HG03108 (cell line): ENCODE results near the gene DUSP8.
"Not testable (repeated sequence)": the region's sequence is repeated elsewhere in the genome, so short reads cannot be mapped to it uniquely, and the experiment has no call there.

ENCODE experiments used
- ATAC-seq: cut with Tn5 transposase; IDR thresholded peaks from one replicate; pipeline ENCODE4 v1.9.1; 2021; ENCODE audit warnings: moderate library complexity; ENCODE audit not compliant: unreplicated experiment

Gene DUSP8, protein sequence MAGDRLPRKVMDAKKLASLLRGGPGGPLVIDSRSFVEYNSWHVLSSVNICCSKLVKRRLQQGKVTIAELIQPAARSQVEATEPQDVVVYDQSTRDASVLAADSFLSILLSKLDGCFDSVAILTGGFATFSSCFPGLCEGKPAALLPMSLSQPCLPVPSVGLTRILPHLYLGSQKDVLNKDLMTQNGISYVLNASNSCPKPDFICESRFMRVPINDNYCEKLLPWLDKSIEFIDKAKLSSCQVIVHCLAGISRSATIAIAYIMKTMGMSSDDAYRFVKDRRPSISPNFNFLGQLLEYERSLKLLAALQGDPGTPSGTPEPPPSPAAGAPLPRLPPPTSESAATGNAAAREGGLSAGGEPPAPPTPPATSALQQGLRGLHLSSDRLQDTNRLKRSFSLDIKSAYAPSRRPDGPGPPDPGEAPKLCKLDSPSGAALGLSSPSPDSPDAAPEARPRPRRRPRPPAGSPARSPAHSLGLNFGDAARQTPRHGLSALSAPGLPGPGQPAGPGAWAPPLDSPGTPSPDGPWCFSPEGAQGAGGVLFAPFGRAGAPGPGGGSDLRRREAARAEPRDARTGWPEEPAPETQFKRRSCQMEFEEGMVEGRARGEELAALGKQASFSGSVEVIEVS

DNA sequence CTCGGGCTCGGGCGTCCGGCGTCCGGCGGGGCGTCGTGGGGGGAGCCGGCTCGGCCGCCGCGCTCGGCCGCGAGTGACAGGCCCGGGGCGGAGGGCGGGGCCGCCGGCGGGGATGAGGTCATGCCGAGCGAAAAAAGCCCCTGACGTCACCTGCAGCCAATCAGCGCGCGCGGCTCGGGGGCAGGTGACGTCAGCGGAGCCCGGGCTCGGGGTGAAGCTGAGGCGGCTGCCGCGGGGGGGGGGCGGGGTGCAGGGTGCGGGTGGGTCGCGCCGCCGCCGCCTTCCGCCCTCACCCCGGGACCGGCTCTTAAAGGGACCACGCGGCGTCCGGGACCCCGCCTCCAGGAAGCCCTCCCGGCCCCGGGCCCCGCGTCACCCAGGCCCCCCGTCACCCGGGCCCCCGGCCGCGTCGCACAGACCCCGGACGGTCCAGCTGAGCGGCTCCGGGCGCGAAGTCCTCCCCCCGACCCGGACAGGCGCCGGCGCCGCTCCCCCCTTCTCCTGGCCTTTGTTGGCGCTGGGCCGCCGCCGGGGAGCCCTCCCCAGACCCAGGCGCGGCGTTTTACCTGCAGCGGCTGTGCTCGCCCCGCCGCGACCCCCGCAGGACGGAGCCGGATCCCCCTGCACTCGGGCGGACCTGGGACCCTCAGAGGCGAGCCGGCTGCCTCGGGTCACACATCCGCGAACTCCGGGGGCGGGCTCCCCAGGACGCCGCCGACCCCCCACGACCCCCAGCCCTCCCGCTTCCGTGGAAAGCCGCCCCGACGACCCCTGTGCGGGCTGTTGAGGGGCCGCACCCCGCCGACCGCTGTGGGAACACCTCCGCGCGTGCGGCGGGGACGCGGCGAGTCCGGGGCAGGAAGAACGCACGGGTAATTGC, at the start of gene DUSP8:
Gene DUSP8 (minus strand): TSS at position 75 of the 880 bp plus-strand sequence. CDS start 6,445 bp downstream, outside the sequence.
- peak; percentile 47 for ATAC-seq

DNA sequence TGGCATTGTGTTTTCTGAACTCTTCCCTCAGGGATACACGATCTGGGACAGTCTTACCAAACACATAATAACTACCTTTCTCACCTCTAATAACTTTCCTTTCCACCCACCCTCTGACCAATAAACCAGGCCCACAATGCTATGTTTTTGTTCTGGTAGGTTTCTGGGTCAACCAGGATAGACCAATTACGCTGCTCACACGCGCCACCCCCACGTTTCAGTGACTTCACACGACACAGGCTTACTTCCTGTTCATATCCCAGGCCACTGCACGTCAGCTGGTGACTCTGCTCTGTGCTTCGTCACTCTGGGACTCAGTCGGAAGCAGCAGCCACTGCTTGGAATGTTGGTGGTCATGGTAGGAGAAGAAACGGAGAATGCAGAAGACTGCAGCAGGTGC, 47.4 kb upstream of the DUSP8 start:
- no peak for ATAC-seq

DNA sequence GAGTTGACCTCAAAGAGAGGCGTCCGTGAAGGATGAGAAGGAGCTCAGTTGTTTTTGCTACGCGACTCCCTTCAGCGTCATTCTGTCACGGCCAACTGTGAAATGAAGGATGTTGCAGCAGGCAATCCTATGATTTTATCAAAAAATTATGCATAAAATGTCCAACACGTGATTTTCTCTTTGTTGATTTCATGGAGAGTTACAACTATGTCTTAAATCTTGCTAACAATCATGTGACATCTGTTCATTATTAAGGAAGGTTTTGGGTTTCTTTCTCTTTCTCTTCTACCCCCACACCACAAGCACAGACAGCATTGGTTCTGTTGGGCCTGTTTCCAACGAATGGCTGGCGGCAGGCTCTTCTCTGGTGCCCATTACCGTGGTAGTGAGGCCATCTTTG, 46.2 kb upstream of the DUSP8 start:
- no peak for ATAC-seq

DNA sequence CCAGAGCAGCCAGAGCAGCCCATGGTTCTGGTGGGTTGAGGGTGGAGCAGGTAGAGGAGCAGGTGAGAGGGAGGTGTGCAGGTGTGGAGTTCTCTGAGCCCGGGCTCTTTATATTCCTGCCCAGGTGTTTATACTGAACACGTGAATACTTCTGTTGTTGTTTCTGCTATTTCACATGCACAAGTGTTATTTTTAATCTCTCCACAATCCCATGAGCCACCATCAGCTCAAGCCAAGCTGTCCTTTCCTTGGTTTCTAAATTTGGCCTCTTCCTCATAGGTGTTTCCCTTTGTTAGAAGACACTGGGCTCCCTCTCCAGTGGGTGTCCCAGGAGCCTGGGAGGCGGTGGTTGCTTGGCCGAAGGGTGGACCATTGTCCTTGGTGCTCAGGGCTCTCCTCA, 36.3 kb upstream of the DUSP8 start, which contains the start of gene KRTAP5-3:
Gene KRTAP5-3 (minus strand): TSS at position 101 of the 400 bp plus-strand sequence. CDS start 78 bp downstream, at position 23.
- ATAC-seq, result no peak

DNA sequence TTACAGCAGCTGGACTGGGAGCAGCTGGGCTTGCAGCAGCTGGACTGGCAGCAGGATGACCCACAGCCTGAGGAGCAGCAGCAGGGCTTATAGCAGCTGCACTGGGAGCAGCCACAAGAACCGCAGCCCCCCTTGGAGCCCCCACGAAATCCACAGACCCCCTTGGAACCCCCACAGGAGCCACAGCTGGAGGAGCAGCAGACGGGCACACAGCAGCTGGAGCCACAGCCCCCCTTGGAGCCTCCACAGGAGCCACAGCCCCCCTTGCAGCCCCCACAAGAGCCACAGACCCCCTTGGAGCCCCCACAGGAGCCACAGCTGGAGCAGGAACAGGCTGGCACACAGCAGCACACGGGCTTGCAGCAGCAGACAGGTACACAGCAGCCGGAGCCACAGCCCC, 35.8 kb upstream of the DUSP8 start:
- not testable (repeated sequence) for ATAC-seq

DNA sequence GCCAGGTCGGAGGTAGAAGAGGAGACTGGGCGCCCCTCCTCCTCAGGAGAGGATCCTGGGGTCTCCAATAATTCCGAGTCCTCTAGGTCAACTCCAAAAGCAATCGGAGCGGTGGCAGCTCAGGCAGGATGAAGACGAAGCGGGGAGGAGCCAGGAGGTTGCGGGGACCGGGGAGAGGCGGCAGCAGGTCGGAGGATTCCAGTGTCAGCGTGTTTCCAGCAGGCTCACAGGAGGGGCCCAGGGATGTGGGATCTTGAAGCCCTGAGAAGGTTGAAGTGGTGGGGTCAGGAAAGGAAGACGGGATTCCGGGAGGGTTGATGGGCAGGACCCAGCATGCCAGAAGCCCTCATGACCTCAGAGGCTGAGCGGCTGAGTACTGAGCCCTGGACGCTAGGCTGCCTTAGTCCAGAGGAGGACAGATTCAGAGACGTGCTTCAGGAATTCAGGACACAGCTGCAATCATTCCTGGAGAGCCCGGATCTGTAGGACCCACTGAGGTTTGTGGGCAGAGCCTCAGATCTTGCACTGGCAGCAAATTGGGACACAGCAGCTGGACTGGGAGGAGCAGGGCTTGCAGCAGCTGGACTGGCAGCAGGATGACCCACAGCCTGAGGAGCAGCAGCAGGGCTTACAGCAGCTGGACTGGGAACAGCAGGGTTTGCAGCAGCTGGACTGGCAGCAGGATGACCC, 35.2 kb upstream of the DUSP8 start:
- ATAC-seq, result not testable (repeated sequence)

DNA sequence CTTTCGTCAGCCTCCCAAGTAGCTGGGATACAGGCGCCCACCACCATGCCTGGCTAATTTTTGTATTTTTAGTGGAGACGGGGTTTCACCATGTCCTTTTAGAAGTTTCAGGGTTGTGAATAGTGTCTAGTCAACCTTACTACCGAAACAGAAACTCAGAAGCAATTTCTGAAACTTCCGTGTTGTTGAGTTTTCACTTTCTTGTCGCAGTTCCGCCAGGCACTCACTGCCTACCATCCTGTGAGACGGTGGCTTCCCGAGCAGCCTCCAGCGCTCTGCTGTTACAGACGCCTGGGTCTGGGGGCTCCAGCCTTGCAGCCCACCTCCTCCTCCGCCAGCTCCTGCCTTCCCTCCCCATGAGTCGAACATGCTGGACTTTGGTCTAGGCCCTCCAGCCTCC, 33.9 kb upstream of the DUSP8 start:
- peak; percentile 90 for ATAC-seq

DNA sequence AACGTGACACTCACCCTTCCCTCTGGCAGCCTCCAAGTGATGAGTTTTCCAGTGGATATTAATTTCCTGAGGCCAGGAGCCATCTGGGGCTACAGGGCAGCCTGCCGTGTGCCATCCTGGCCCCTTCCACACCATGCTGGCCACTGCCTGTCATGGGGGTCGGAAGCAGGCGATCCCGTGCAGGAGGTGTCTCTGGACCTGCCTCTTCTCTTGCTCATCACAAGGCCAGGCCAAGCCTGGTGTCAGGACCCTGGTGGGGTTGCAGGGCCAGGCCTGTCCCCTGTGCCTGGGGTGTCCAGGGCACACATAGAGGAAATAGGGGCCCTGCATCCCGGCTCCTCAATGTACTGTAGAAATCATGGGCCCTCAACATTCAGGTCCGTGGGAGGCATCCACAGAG, 32.6 kb upstream of the DUSP8 start:
- no peak for ATAC-seq

DNA sequence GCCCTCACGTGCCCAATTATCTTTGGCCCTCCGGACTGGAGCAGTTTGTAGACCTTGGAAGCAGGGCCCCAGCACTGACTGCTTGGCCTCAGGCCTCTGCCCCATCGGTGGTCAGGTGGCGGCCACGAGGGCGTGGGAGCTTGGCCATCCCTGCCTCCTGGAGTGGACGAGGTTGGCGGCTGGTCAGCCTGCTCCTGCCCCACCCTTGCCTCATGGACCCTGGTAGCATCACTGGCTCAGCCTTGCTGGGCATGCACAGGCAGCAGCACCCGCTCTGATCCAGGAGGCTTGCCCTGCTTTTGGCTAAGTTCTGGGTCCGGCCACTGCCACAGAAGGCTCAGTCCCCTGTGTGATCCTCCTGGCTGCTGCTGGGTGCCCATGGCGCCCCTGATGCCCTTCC, 32.1 kb upstream of the DUSP8 start:
- no peak for ATAC-seq

DNA sequence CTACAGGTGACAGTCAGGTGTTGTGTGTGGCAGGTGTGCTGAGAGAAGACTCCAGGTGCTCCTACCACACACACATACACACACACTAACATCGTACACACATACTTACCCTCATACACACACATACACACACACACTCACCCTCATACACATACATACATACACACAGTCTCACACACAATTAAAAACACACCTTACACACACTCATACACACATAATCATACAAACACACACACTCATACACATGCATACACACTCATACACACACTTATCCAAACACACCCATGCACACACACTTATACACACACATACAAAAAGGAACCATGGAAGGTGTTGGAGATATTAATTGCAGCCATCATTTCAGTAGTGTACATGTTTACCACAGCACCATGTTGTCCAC, 31.6 kb upstream of the DUSP8 start:
- no peak for ATAC-seq

DNA sequence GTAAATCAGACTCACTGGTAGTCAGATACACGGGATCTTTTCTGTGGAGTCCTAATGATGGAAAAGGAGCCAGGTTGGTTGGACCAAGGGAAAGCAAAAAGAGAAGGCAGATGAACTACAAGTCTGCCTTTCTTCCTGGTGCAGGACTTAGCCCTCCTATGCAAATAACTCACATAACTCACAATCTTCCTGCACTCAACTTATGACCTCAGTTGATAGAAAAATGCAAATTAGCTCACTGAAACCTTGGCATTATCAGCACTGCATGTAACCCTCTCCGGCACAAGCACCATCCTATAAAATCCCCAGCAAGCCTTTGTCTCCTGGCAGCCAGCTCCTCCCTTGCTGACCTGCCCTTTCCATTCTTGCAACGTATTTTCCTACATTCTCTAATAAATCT, 29.6 kb upstream of the DUSP8 start:
- ATAC-seq, result not testable (repeated sequence)

DNA sequence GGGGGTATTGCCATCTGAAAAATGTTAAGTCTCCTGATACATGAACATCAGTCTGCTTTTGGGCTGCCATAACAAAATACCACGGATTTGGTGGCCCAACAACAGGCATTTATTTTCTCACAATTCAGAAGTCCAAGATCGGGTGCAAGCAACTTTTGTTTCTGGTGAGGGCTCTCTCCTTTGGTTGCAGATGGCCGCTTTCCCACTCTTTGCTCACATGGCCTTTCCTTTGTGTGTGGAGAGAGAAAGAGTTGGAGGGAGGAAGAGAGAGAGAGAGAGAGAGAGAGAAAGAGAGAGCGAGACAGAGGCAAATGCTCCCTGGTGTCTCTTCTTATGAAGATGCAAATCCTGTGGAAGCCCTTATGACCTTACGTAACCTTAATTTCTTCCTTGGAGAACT, 28.6 kb upstream of the DUSP8 start:
- ATAC-seq, result no peak

DNA sequence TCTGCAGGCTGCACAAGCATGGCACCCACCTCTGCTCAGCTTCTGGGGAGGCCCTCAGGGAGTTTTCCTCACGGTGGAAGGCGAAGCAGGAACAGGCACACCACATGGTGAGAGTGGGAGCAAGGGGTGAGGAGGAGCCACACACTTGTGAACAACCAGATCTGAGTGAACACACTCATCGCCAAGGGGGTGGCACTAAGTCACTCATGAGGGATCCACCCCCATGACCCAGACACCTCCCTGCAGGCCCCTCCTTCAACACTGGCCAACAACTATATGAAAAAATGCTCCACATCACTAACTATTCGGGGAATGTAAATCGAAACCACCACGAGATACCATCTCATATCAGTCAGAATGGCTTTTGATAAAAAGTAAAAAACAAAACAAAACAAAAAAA, 26.7 kb upstream of the DUSP8 start:
- no peak for ATAC-seq

DNA sequence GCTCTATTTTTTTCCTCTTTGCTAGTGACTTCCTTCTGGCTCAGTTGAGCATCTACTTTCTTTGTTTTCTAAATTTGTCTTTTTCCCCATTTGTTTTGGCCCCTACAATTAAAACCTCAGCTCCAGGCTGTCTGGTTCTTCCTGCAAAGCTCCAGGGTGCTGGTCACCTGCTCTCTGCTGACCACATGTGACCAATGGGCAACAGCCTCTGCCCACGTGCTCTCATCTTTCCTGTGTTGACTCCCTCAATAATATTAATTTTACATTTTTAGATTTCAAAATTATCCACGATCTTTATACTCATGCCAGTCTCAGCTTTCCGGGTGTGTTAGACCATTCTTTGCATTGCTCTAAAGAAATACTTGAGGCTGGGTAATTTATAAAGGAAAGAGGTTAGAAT, 26.3 kb upstream of the DUSP8 start:
- ATAC-seq, result not testable (repeated sequence)

DNA sequence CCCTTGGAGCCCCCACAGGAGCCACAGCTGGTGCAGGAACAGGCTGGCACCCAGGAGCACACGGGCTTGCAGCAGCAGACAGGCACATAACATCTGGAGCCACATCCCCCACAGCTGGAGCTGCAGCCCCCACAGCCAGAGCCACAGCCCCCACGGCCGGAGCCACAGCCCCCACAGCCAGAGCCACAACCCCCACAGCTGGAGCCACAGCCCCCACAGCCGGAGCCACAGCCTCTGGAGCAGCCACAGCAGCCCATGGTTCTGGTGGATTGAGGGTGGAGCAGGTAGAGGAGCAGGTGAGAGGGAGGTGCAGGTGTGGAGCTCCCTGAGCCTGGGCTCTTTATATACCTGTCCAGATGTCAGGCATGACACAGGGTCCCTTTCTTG, 25.9 kb upstream of the DUSP8 start, which contains the start of gene KRTAP5-2:
Gene KRTAP5-2 (minus strand): TSS at position 301 of the 387 bp plus-strand sequence. CDS start 44 bp downstream, at position 257.
- no peak for ATAC-seq

DNA sequence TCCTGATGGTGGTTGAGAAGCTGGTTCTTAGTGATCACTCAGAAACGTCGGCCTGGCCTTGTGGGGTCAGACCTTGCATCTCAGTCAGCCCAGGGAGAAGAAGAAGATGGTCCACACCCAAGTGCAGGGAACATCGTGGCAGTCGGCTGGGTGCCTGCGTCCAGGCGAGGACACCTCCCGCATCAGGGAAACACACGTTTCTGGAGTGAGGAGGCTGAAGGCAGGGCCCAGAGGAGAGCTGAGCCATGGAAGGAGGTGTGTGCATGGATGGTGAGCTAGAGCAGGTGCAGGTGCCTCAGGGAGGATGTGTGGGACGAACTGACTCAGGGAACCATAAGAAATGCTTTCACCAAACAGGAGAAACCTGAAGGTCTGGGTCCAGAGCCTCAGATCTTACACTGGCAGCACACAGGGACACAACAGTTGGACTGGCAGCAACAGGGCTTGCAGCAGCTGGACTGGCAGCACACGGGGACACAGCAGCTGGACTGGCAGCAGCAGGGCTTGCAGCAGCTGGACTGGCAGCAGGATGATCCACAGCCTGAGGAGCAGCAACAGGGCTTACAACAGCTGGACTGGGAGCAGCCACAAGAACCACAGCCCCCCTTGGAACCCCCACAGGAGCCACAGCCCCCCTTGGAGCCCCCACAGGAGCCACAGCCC, 25.4 kb upstream of the DUSP8 start:
- no peak for ATAC-seq

DNA sequence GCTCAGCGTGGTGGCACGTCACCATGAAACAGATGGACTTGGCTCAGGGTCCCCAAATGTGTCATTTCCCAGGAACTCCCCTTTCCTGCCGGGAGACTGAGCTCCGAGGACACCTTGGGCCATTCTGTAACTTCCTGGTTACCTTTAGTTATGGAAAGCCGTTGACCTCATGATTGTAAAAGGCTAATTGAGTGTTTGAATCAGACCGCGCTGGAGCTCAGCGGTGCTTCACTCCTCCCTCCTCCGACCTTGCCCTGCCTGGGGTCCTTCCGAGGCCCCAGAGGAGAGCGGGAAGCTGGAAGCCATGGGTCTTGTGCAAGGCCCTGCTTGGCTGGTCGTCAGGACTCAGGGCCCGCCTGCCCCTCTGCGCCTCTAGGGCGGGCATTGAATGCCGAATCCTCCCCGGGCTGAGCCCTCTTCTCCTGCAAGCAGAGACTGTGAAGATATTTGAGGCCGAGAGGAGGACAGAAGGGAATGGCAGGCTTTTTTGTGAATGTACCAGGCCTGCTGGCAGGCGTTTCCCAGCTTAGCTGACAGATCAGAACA, 24.6 kb upstream of the DUSP8 start:
- ATAC-seq, result not testable (repeated sequence)

DNA sequence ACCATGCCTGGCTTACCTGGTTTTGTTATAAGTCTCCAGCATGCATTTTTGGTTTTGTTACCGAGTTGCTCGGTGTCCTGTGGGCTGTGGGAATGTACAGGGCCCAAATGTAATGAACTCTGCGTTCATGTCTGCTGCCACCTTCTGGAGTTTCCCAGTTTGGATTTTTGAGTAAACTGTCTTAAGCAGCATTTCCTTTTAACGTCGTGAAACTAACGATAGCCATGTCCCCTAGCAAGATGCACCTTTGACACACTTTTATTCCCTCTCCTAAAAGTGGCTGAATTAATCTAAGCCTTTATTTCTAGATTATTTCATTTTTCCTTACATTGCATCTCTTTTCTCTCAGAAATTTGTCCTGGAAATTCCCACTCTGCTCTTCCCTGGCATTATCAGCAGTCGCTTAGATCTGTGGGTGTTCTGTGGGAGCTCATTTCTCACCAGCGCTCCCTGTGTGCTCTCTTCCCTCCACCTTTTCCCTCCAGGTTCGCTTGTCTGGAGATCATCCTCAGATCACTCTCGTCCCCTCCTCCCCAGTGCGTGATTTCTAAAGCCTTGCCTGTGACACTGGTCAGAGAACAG, 24.0 kb upstream of the DUSP8 start:
- not testable (repeated sequence) for ATAC-seq

DNA sequence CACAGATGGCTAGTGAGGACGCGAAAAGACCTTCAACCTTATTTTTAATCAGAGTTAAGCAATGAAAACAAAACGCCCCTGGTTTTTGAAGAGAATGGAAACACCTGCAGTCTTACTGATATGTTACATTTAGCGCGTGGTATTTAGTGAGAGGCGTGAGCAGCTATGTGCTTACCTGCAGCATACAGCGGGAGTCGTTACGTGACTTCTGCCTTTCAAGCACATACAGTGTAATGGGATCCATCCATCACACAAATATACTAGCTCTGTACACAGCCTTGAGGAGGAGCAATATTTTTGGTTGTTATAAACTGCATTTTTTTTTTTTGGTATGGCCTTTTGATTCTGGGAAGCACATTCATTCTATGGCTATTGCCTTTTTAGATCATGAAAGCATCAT, 20.6 kb upstream of the DUSP8 start:
- ATAC-seq, result no peak
